Breast epithelium (tissue), 3 donors: ENCODE measurements around the gene LRRTM1.

Experiments used
- POLR2A ChIP-seq: fragments of 450-650 bp; IDR thresholded peaks from one replicate; pipeline ENCODE4 v1.6.1; 2016; ENCODE audit warnings: antibody characterized with exemption, mild to moderate bottlenecking, moderate library complexity
- TF ChIP-seq, protein P1 (sequence below), 3 donors: fragments of 450-650 bp; IDR thresholded peaks; one replicate each; pipeline ENCODE4 v1.5.1; 2016 to 2017; ENCODE audit warnings: antibody characterized with exemption in 3 of 3, mild to moderate bottlenecking in 3 of 3, moderate library complexity in 3 of 3

DNA sequence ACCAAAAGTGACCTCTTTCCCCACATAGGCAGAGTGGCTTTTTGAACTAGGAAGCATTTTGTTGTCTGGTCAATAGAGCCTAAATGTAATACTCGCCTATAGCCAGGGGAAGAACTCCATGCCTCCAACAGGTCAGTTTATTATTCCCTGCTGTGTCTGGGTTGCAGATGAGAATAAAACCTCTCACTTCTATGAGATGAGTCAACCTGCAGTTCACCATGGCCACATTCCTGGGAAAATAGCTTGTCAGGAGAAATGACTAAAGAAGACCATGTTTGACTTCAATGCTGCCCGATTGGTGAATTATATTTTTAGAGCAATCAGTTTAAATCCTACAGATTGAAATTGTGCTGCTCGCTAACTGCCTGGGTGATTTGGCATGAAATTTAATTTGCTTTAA is 46.7 kb upstream of the LRRTM1 start:
- no peak for TF ChIP-seq POLR2A
- TF ChIP-seq, protein P1, sequence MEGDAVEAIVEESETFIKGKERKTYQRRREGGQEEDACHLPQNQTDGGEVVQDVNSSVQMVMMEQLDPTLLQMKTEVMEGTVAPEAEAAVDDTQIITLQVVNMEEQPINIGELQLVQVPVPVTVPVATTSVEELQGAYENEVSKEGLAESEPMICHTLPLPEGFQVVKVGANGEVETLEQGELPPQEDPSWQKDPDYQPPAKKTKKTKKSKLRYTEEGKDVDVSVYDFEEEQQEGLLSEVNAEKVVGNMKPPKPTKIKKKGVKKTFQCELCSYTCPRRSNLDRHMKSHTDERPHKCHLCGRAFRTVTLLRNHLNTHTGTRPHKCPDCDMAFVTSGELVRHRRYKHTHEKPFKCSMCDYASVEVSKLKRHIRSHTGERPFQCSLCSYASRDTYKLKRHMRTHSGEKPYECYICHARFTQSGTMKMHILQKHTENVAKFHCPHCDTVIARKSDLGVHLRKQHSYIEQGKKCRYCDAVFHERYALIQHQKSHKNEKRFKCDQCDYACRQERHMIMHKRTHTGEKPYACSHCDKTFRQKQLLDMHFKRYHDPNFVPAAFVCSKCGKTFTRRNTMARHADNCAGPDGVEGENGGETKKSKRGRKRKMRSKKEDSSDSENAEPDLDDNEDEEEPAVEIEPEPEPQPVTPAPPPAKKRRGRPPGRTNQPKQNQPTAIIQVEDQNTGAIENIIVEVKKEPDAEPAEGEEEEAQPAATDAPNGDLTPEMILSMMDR (IDR thresholded peaks at IDR 0.05), result no peak
